SU-DHL-6 (cell line): Measurements from ENCODE around the gene TMPRSS9.

ENCODE experiments used
- EZH2phosphoT487 ChIP-seq: fragments of 200-600 bp; sonication (generic), shearing (Covaris generic); conservative IDR thresholded peaks from 2 replicates; pipeline ENCODE4 v1.6.1; 2018; ENCODE audit warnings: mild to moderate bottlenecking, antibody characterized with exemption, low read length, moderate library complexity, mixed read lengths
- TF ChIP-seq, protein P1 (sequence below): fragments of 200-600 bp; sonication (generic); IDR thresholded peaks from one replicate; pipeline ENCODE4 v1.5.1; 2017; ENCODE audit warnings: antibody characterized with exemption, mild to moderate bottlenecking, low read length, moderate library complexity; ENCODE audit not compliant: insufficient read depth, poor library complexity, severe bottlenecking

DNA sequence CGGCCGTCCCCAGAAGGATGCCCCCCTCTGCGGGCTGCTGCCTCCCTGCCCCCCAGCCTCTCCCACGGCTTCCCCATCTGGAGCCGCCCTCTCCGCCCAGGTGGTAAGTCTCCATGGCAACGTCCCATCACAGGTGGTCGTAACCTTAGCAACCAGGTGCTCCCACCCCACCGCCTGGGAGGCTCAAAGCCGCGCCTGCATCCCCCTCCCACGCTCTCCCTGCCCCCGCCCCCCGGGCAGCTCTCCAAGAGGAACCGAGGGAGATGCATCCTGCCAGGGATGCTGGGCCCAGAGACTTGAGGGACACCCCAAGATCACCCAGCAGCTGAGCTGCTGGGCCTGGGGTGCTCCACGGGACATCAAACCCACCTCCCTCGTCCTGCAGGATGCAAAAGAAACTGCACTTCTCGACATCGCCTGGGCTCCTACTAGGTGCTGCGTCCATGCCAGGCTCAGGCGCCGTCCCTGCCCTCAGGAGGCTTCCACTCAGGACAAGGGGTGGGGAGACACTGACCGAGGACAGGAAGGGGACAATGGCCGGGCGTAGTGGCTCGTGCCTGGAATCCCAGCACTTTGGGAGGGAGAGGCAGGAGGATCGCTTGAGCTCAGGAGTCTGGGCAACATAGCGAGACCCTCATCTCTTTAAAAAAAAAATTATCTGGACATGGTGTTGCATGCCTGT is 47.1 kb upstream of the TMPRSS9 start:
- TF ChIP-seq, protein P1, sequence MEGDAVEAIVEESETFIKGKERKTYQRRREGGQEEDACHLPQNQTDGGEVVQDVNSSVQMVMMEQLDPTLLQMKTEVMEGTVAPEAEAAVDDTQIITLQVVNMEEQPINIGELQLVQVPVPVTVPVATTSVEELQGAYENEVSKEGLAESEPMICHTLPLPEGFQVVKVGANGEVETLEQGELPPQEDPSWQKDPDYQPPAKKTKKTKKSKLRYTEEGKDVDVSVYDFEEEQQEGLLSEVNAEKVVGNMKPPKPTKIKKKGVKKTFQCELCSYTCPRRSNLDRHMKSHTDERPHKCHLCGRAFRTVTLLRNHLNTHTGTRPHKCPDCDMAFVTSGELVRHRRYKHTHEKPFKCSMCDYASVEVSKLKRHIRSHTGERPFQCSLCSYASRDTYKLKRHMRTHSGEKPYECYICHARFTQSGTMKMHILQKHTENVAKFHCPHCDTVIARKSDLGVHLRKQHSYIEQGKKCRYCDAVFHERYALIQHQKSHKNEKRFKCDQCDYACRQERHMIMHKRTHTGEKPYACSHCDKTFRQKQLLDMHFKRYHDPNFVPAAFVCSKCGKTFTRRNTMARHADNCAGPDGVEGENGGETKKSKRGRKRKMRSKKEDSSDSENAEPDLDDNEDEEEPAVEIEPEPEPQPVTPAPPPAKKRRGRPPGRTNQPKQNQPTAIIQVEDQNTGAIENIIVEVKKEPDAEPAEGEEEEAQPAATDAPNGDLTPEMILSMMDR: no peak
- no peak for TF ChIP-seq EZH2phosphoT487
